SHP77 treated with DMSO at 0.1 percent for 48 hours (cell line): ENCODE results near the gene CD200R1L.
"Not testable (repeated sequence)": the region's sequence is repeated elsewhere in the genome, so short reads cannot be mapped to it uniquely, and the experiment has no call there.

Experiments used
- DNase-seq: peaks from one replicate; lab custom pipeline; 2025; lab: John Stamatoyannopoulos, UW

The CD200R1L gene

GRCh38 chr3:112846764-112847163 lies at the start of gene CD200R1L:
Gene CD200R1L, minus strand, starts transcription at chr3:112846864. Its CDS starts 17,497 bp downstream, at chr3:112829367.
- no peak for DNase-seq

DNA sequence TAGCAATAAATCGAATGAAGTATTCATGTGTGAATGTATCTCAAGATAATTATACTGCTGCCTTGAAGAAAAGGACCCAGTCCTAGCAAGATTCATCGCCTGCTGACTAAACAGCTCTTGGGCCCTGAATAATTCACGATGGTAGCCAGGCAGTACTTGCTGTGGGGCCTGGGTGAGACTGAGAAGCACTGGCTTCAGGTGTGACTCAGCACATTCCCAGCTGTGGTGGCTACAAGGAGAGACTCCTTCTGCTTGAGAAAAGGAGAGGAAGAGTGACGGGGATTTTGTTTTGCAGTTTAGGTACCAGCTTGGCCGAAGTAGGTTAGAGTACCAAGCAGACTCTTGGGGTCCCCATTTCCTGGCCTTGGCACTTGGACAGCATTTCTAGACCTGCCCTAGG lies 47.6 kb upstream of the CD200R1L start:
- no peak for DNase-seq

GRCh38 chr3:112889357-112889756 lies 42.7 kb upstream of the CD200R1L start:
- no peak for DNase-seq

DNA sequence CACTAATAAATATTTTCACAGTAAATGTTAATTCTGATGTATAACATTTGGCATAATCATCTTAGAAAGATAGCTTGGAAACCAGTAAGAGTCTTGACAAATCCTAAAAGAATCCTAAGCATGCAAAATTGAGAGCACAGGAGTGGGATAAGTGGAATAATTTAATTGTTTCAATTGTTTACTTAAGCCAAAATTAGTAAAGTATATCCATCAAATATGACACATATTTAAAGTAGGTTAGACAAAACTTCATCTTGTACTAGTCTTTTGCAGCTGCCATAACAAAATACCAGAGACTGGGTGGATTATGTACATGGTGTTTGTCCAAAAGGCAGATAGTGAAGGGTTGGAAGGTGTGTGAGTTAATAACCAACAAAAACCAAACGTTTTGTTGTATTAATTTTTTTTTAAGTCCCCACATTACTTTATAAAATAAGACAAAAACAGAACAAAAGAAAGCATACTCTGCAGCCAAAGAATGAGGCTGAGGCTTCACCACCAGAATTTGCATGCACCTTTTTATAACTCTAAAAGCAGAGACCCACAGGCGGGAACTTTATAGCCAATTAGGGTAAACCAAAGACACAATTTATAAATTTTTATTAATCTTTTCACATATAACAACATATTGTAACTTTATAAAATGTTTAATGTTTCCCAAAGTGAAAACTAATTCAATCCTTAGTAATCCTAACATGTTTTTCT lies 41.9 kb upstream of the CD200R1L start:
- DNase-seq: no peak

DNA sequence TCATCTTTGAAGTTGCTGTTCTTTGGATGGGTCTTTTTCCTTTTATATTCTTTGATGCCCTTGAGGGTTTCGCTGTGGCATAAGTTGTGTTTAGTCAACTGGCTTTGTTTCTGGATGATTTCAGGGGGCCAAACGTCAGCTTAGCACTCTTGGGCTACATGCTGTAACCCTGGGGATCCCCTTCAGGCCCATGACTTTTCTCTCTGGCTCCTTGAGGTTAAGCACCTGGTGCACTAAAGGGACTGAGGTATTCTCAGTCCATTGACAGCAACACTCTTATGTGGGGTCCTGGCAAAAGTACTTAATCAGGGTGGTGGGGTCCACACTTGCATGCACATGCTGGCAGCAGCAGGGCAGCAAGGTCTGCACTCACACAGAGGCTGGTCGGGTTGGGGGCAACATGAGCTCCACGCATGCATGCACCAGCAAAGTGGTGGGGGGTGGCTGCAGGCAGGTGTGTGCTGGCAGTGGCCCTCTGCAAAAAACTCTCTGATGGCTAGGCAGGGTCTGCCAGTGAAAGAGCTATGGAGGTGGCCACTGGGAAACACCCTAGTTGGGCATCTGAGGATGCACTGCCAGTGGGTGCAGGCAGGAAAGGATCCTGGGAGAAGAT lies 38.1 kb upstream of the CD200R1L start:
- no peak for DNase-seq

- DNase-seq: no peak
Measured at GRCh38 chr3:112881891-112882290, 35.2 kb upstream of the CD200R1L start.

GRCh38 chr3:112875561-112875960 lies 28.9 kb upstream of the CD200R1L start:
- DNase-seq: no peak

DNA sequence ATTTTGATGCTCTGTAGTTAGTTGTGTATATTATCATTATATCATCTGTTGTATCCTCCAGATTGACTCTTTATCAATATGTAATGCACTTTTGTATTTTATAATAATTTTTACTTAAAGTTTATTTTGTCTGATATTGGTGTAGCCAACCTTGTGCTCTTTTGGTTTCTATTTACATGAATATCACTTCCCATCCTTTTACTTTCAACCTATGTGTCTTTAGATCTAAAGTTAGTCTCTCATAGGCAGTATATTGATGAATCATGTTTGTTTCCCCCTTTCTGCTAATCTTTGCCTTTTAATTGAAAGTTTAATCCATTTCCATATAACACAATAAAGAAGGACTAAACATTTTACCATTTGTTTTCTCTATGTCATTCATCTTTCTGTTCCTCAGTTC lies 28.1 kb upstream of the CD200R1L start:
- DNase-seq: no peak

DNA sequence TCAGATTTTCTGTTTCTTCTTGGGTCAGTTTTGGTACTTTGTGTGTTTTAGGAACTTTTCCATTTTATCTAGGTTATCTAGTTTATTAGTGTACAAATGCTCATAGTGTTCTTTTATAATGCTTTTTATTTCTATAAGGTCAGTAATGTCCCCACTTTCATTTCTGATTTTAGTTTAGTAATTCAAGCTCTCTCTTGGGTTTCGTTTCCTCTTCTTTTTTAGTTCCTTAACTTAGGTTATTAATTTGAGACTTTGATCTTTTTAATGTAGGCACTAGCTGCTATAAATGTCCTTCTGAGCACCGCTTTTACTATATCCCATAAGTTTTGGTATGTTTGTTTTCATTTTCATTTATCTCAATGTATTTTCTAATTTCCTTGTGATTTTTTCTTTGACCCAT lies 27.0 kb upstream of the CD200R1L start:
- no peak for DNase-seq

- no peak for DNase-seq
Measured at GRCh38 chr3:112871735-112872134, 25.1 kb upstream of the CD200R1L start.

DNA sequence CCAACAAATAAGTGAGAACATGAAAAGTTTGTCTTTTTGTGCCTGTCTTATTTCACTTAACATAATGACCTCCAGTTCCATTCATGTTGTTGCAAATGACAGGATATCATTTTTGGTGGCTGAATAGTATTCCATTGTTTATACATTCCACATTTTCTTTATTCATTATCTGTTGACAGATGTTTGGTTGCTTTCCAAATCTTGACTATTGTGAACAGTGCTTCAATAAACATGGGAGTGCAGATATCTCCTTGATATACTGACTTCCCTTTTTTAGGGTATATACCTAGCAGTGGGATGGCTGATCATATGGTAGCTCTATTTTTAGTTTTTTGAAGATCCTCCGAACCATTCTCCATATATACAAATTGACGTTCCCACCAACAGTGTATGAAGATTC lies 19.1 kb upstream of the CD200R1L start:
- DNase-seq: no peak

DNA sequence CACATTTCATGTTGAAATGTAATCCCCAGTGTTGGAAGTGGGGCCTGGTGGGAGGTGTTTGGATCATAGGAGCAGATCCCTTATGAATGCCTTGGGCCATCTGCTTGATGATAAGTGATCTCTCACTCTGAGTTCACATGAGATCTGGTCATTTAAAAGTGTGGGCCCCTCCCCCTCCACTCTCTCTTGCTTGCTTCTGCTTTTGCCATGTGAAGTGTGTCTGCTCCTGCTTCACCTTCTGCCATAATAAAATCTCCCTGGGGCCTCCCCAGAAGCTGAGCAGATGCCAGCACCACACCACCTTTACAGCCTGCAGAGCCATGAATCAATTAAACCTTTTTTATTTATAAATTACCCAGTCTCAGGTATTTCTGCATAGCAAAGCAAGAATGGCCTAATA lies 14.2 kb upstream of the CD200R1L start:
- DNase-seq: no peak

GRCh38 chr3:112858410-112859069 lies 11.9 kb upstream of the CD200R1L start:
- no peak for DNase-seq

GRCh38 chr3:112857526-112857925 lies 10.9 kb upstream of the CD200R1L start:
- no peak for DNase-seq

- DNase-seq: no peak
Measured at GRCh38 chr3:112856537-112856936, 9.9 kb upstream of the CD200R1L start.

DNA sequence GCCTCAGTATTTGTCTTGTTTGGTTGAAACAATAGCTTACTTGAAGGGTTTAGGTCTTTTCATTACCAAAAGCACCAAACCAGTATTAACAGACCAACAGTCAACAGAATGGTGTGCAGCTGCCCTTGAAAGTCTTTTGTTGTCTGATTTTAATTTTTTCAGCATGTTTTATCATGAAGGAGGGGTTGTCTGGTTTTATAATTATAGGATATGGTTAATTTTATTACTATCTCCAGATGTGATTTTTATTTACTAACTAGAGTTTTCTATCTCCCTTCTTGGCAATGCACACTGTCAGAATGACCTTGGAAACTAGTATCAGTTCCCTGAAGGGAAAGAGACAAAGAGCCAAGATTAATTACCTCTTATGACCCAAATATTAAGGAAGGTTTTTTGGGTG lies 9.2 kb upstream of the CD200R1L start:
- no peak for DNase-seq

DNA sequence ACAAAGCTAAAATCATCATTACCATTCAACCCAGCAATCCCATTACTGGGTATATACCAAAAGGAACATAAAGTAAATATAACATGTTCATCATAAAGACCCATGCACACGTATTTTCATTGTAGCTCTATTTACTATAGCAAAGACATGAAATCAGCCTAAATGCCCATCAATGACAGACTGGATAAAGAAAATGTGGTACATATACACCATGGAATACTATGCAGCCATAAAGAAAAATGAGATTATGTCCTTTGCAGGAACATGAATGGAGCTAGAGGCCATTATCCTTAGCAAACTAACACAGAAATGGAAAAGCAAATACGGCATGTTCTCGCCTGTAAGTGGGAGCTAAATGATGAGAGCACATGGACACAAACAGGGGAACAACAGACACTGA lies 8.4 kb upstream of the CD200R1L start:
- not testable (repeated sequence) for DNase-seq

- DNase-seq: no peak
Measured at GRCh38 chr3:112848196-112848595, 1.5 kb upstream of the CD200R1L start.

GRCh38 chr3:112847692-112848091 lies 1.0 kb upstream of the CD200R1L start:
- DNase-seq: no peak

- no peak for DNase-seq
Measured at GRCh38 chr3:112845772-112846171, 892 bp downstream of the CD200R1L start.

- DNase-seq: no peak
Measured at GRCh38 chr3:112829046-112829445, 17.6 kb downstream of the CD200R1L start.

- no peak for DNase-seq
Measured at GRCh38 chr3:112822064-112823055, 24.3 kb downstream of the CD200R1L start.
